NCI-H460 (cell line): Measurements from ENCODE around the gene USP35. TPM values are rescaled to one million over a fixed set of nuclear protein-coding genes. Genes with fewer than 3 reads are reported as not detected.

Experiments used
- DNase-seq: peaks from one replicate; pipeline ENCODE4 v3.0.0-alpha.2; 2016; ENCODE audit warnings: low read depth; ENCODE audit errors: extremely low read depth
- total RNA-seq: library from RNA; depleted of rRNA; stranded (reverse); fragments of >200 nt; shearing (Covaris generic); gene quantifications from 2 replicates; pipeline ENCODE4 v1.2.3, GENCODE V29; 2014

Gene USP35
- total RNA-seq, 1 experiment from 2014 or later, result 3.8 TPM

- no peak for DNase-seq
These were observed 7.3 kb downstream of the USP35 start for GRCh38 chr11:78195917-78196560.

GRCh38 chr11:78196661-78197091, 8.0 kb downstream of the USP35 start:
- DNase-seq, result no peak

- no peak for DNase-seq
These were observed 9.1 kb downstream of the USP35 start for GRCh38 chr11:78197816-78198215.

GRCh38 chr11:78199015-78199652, 10.4 kb downstream of the USP35 start:
- DNase-seq, result no peak

- DNase-seq, result no peak
These were observed 10.9 kb downstream of the USP35 start for GRCh38 chr11:78199653-78200015.

GRCh38 chr11:78200061-78200460, 11.3 kb downstream of the USP35 start:
- DNase-seq, result no peak

GRCh38 chr11:78200553-78200952, 11.8 kb downstream of the USP35 start:
- DNase-seq, result no peak

GRCh38 chr11:78201096-78201818, 12.5 kb downstream of the USP35 start:
- DNase-seq, result no peak

- DNase-seq, result no peak
These were observed 14.0 kb downstream of the USP35 start for GRCh38 chr11:78202733-78203167.

GRCh38 chr11:78203184-78203583, 14.5 kb downstream of the USP35 start:
- no peak for DNase-seq

GRCh38 chr11:78205256-78205655, 16.5 kb downstream of the USP35 start:
- no peak for DNase-seq

GRCh38 chr11:78205691-78206090, 17.0 kb downstream of the USP35 start:
- no peak for DNase-seq

- no peak for DNase-seq
These were observed 19.0 kb downstream of the USP35 start for GRCh38 chr11:78207532-78208256.

GRCh38 chr11:78208257-78209165, 19.8 kb downstream of the USP35 start:
- DNase-seq, result no peak

GRCh38 chr11:78209478-78209877, 20.8 kb downstream of the USP35 start:
- DNase-seq, result no peak

- no peak for DNase-seq
These were observed 21.4 kb downstream of the USP35 start for GRCh38 chr11:78210000-78210608.

- DNase-seq, result no peak
These were observed 22.8 kb downstream of the USP35 start for GRCh38 chr11:78211565-78211964.

- DNase-seq, result no peak
These were observed 24.1 kb downstream of the USP35 start for GRCh38 chr11:78212586-78213371.
